HepG2 (cell line): ENCODE measurements around the gene DDX17. TPM values are rescaled to one million over a fixed set of nuclear protein-coding genes. Genes with fewer than 3 reads are reported as not detected.

ENCODE experiments used
- ATAC-seq: fragments of 200-7000 bp; cut with Tn5 transposase; 3 replicates; pipeline ENCODE4 v1.9.1; 2020; ENCODE audit warnings: mild to moderate bottlenecking, moderate library complexity
- BruUV-seq: library from RNA; stranded (reverse); fragments of 400-500 nt; replicated peaks from 2 replicates; lab custom pipeline; 2021; lab: Mats Ljungman, UMichigan
- CTCF ChIA-PET: fragments of 300-600 bp; formaldehyde crosslinking; extraction: SDS; loops from one replicate; lab custom pipeline; 2021; ENCODE audit warnings: low total read pairs, inconsistent platforms, low intra/inter-chr PET ratio; lab: Yijun Ruan, JAX
- POLR2A ChIA-PET: fragments of 350-600 bp; sonication (Branson Sonifier 250); formaldehyde crosslinking; loops from one replicate; lab custom pipeline; 2020; ENCODE audit warnings: antibody characterized with exemption, inconsistent platforms; lab: Yijun Ruan, JAX
- DNase-seq: peaks from one replicate; pipeline ENCODE4 v3.0.0-alpha.2; 2015; ENCODE audit warnings: low spot score
- FAIRE-seq: peaks from 3 replicates; lab custom pipeline; 2011; peaks lifted over from hg19 to GRCh38; lab: Jason Lieb, UNC
- H2AFZ ChIP-seq: one replicate; pipeline ENCODE4 v1.6.1; 2011; ENCODE audit warnings: low read length, inconsistent platforms
- H3K27ac ChIP-seq: fragments of 300-600 bp; 3 replicates; pipeline ENCODE4 v1.8.0; 2011; ENCODE audit warnings: mixed run types, mild to moderate bottlenecking, mixed read lengths, low read length, inconsistent platforms; ENCODE audit not compliant: insufficient read depth; ENCODE audit errors: extremely low read length
- H3K27me3 ChIP-seq, 2 experiments: fragments of 200-600 bp in 1 of 2; 2 replicates in 1 of 2; 3 replicates in 1 of 2; pipeline versions ENCODE4 v1.6.0 to v1.8.0; 2011; ENCODE audit warnings: low read length in 2 of 2, mild to moderate bottlenecking in 2 of 2, moderate library complexity in 2 of 2, inconsistent platforms in 1 of 2; ENCODE audit not compliant: insufficient read depth in 2 of 2, control insufficient read depth in 1 of 2
- H3K36me3 ChIP-seq, 2 experiments: fragments of 200-600 bp in 1 of 2; replicated peaks in 1 of 2; 2 replicates in 1 of 2; 3 replicates in 1 of 2; pipeline versions ENCODE4 v1.5.1 to v1.8.0; 2011; ENCODE audit warnings: low read length in 2 of 2, inconsistent platforms in 1 of 2; ENCODE audit not compliant: insufficient read depth in 2 of 2, control insufficient read depth in 1 of 2
- H3K4me1 ChIP-seq: 2 replicates; pipeline ENCODE4 v1.5.1; 2012; ENCODE audit warnings: low read length, inconsistent platforms; ENCODE audit not compliant: insufficient read depth
- H3K4me2 ChIP-seq: 2 replicates; pipeline ENCODE4 v1.6.0; 2011; ENCODE audit warnings: low read depth, low read length, inconsistent platforms
- H3K4me3 ChIP-seq, 3 experiments: fragments of 200-600 bp in 1 of 3; sonication (generic), shearing (Covaris generic) in 1 of 3; replicated peaks in 1 of 3; 2 replicates each; pipeline ENCODE4 v1.5.1; 2011 to 2016; ENCODE audit warnings: low read length in 3 of 3, inconsistent platforms in 2 of 3, low read depth in 2 of 3, mild to moderate bottlenecking in 2 of 3, control low read depth in 1 of 3, mixed read lengths in 1 of 3; ENCODE audit not compliant: insufficient read depth in 1 of 3
- H3K79me2 ChIP-seq: one replicate; pipeline ENCODE4 v1.6.1; 2011; ENCODE audit warnings: low read length, inconsistent platforms; ENCODE audit not compliant: insufficient read depth
- H3K9ac ChIP-seq: 2 replicates; pipeline ENCODE4 v1.6.0; 2011; ENCODE audit warnings: mild to moderate bottlenecking, low read depth, low read length, inconsistent platforms; ENCODE audit not compliant: insufficient read depth
- H3K9me3 ChIP-seq: 2 replicates; pipeline ENCODE4 v1.5.1; 2012; ENCODE audit warnings: mild to moderate bottlenecking, low read length
- H4K20me1 ChIP-seq: 2 replicates; pipeline ENCODE4 v1.6.0; 2011; ENCODE audit warnings: inconsistent platforms, mild to moderate bottlenecking, low read length, moderate library complexity; ENCODE audit not compliant: insufficient read depth
- AKAP8 ChIP-seq: sonication (generic); formaldehyde crosslinking; IDR thresholded peaks from 2 replicates; pipeline ENCODE4 v1.5.1; 2020; ENCODE audit warnings: mild to moderate bottlenecking, missing genetic modification reagents
- CBX1 ChIP-seq: IDR thresholded peaks from one replicate; pipeline ENCODE4 v1.6.1; 2016; ENCODE audit warnings: antibody characterized with exemption, low read depth
- CCAR2 ChIP-seq: fragments of 200-400 bp; formaldehyde crosslinking; optimal IDR thresholded peaks from 2 replicates; pipeline ENCODE3; 2018; ENCODE audit warnings: low read depth, mild to moderate bottlenecking, low read length, moderate library complexity
- CHD2 ChIP-seq: IDR thresholded peaks from 2 replicates; pipeline ENCODE4 v1.6.1; 2011; ENCODE audit warnings: low read depth, low read length, improper control_type of control experiment
- HHEX ChIP-seq: IDR thresholded peaks from 2 replicates; pipeline ENCODE4 v1.6.1; 2016; ENCODE audit warnings: control low read depth
- KDM4B ChIP-seq: sonication (generic); formaldehyde crosslinking; IDR thresholded peaks from 2 replicates; pipeline ENCODE4 v1.4.0; 2020; ENCODE audit warnings: missing genetic modification reagents
- SP2 ChIP-seq: sonication (generic); formaldehyde crosslinking; IDR thresholded peaks from 2 replicates; pipeline ENCODE4 v1.5.1; 2020; ENCODE audit warnings: mild to moderate bottlenecking, missing genetic modification reagents
- TBX3 ChIP-seq: fragments of 450-650 bp; IDR thresholded peaks from 2 replicates; pipeline ENCODE4 v1.6.1; 2017; ENCODE audit warnings: antibody characterized with exemption, mild to moderate bottlenecking, inconsistent platforms, borderline replicate concordance
- ZNF512B ChIP-seq: sonication (generic); formaldehyde crosslinking; IDR thresholded peaks from 2 replicates; pipeline ENCODE4 v1.5.1; 2020; ENCODE audit warnings: missing genetic modification reagents, mild to moderate bottlenecking, borderline replicate concordance
- ZNF7 ChIP-seq: IDR thresholded peaks from 2 replicates; pipeline ENCODE4 v1.6.1; 2016; ENCODE audit warnings: missing biosample characterization, missing genetic modification reagents
- ZNF883 ChIP-seq: sonication (generic); formaldehyde crosslinking; IDR thresholded peaks from 2 replicates; pipeline ENCODE4 v1.5.1; 2020; ENCODE audit warnings: mild to moderate bottlenecking, missing genetic modification reagents; ENCODE audit errors: not compliant biosample characterization
- ZSCAN21 ChIP-seq: sonication (generic); formaldehyde crosslinking; IDR thresholded peaks from 2 replicates; pipeline ENCODE4 v1.8.0; 2022; ENCODE audit warnings: mild to moderate bottlenecking, missing genetic modification reagents, moderate library complexity, borderline replicate concordance
- WGBS: methylation state at CpG from one replicate; pipeline ENCODE4 v1.1.6; 2017; ENCODE audit warnings: low lambda C conversion rate; 5-methylcytosine and 5-hydroxymethylcytosine counted together
- in situ Hi-C: cut with HindIII; loops from 2 replicates; pipeline ENCODE4 v1.10.0; 2017; ENCODE audit warnings: low pct_unique_long_range_greater_than_20kb; ENCODE audit not compliant: extremely low pct_ligation_motif_present
- intact Hi-C: fragments of 100-400 bp; cut with micrococcal nuclease; formaldehyde crosslinking; loops from one replicate; pipeline ENCODE4 v1.10.0; 2022; ENCODE audit not compliant: unreplicated experiment
- polyA plus RNA-seq, 8 experiments: library from polyadenylated mRNA; depleted of rRNA in 3 of 8; stranded (reverse) in 7 of 8; unstranded in 1 of 8; fragments of >200 nt; fragmentation: Illumina TruSeq in 4 of 8; extraction: Trizol in 4 of 8; gene quantifications; 2 replicates each; pipeline versions ENCODE4 v1.2.1 to v1.2.3, GENCODE V29; 2011 to 2016; ENCODE audit warnings: low read depth in 4 of 8, missing spikeins in 1 of 8, mixed read lengths in 1 of 8; ENCODE audit not compliant: insufficient read depth in 1 of 8
- total RNA-seq, 5 experiments: library from RNA; depleted of rRNA; stranded (reverse); fragments of >200 nt; fragmentation: Illumina TruSeq; extraction: Trizol; gene quantifications; 2 replicates each; pipeline ENCODE4 v1.2.3, GENCODE V29; 2016; ENCODE audit warnings: low read depth in 1 of 5
- TF ChIP-seq, protein P1 (sequence below): sonication (generic); formaldehyde crosslinking; IDR thresholded peaks from 2 replicates; pipeline ENCODE4 v1.4.0; 2020; ENCODE audit warnings: missing genetic modification reagents, mild to moderate bottlenecking, borderline replicate concordance
- TF ChIP-seq, protein P2 (sequence below): IDR thresholded peaks from 2 replicates; pipeline ENCODE4 v1.6.1; 2016
- TF ChIP-seq, protein P3 (sequence below): sonication (generic); formaldehyde crosslinking; IDR thresholded peaks from 2 replicates; pipeline ENCODE4 v1.4.0; 2020; ENCODE audit warnings: missing genetic modification reagents, borderline replicate concordance

Gene DDX17
- total and polyA plus RNA-seq, 2 of the 13 experiments (the other 11 are each of a cell fraction or from before 2014, with no cell fraction given), result 238 to 344 TPM

GRCh38 chr22:38462960-38463784, 42.9 kb downstream of the DDX17 start:
- Histone ChIP-seq H3K9me3 (no peaks in the 10 kb centered on the region), H3K79me2 (no peaks in the 10 kb centered on the region), H3K4me3 (peak overlapping the region; percentile 42 to 61 (median 58)), H3K4me2 (peak overlapping the region; percentile 89), H4K20me1 (no peaks in the 10 kb centered on the region), H3K4me1 (peaks cover 75% of the 10 kb centered on the region), H3K9ac (peak overlapping the region; percentile 57), H3K27ac (no peak overlapping the region), H3K36me3 (no peaks in the 10 kb centered on the region), H3K27me3 (peaks cover 0 to 43% of the 10 kb centered on the region in 2 experiments; a peak in 3 of 5 replicates), H2AFZ (no peak overlapping the region)
- in situ Hi-C loops (no loop called here), intact Hi-C loops (loop anchor here (5.0 kb wide), 1 partner anchor 44 kb away; the partner anchor contains the start of gene DDX17)
- CTCF ChIA-PET, result no interaction called here
- no TSS peak for BruUV-seq
- 14% methylated on average over 17 of the region's 28 CpGs for WGBS
- POLR2A ChIA-PET, result interaction anchor here (0.7 to 2.1 kb wide), 10 partner anchors 13 to 105 kb away, joined by 3 to 8 read pairs (median 3); no protein-coding TSS in a partner anchor
- ATAC-seq (peak; percentile 74), FAIRE-seq (no peak), DNase-seq (peak; percentile 77)
- TF ChIP-seq, protein P1, sequence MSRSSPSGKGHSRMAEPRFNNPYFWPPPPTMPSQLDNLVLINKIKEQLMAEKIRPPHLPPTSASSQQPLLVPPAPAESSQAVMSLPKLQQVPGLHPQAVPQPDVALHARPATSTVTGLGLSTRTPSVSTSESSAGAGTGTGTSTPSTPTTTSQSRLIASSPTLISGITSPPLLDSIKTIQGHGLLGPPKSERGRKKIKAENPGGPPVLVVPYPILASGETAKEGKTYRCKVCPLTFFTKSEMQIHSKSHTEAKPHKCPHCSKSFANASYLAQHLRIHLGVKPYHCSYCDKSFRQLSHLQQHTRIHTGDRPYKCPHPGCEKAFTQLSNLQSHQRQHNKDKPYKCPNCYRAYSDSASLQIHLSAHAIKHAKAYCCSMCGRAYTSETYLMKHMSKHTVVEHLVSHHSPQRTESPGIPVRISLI (CRISPR knock-in tag), result no peak
- TF ChIP-seq ZNF7 (CRISPR knock-in tag) (no peak), ZSCAN21 (CRISPR knock-in tag) (no peak), ZNF512B (CRISPR knock-in tag) (no peak), TBX3 (no peak), KDM4B (CRISPR knock-in tag) (0 out of 2 replicates have a peak, but pooled peaks have one; percentile 32), AKAP8 (no peak), HHEX (no peak), CBX1 (no peak), CCAR2 (no peak), SP2 (no peak), ZNF883 (CRISPR knock-in tag) (no peak), CHD2 (no peak)
- TF ChIP-seq, protein P2, sequence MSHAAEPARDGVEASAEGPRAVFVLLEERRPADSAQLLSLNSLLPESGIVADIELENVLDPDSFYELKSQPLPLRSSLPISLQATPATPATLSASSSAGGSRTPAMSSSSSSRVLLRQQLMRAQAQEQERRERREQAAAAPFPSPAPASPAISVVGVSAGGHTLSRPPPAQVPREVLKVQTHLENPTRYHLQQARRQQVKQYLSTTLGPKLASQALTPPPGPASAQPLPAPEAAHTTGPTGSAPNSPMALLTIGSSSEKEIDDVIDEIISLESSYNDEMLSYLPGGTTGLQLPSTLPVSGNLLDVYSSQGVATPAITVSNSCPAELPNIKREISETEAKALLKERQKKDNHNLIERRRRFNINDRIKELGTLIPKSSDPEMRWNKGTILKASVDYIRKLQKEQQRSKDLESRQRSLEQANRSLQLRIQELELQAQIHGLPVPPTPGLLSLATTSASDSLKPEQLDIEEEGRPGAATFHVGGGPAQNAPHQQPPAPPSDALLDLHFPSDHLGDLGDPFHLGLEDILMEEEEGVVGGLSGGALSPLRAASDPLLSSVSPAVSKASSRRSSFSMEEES (CRISPR knock-in tag), result 0 out of 2 replicates have a peak, but pooled peaks have one; percentile 24
- TF ChIP-seq, protein P3, sequence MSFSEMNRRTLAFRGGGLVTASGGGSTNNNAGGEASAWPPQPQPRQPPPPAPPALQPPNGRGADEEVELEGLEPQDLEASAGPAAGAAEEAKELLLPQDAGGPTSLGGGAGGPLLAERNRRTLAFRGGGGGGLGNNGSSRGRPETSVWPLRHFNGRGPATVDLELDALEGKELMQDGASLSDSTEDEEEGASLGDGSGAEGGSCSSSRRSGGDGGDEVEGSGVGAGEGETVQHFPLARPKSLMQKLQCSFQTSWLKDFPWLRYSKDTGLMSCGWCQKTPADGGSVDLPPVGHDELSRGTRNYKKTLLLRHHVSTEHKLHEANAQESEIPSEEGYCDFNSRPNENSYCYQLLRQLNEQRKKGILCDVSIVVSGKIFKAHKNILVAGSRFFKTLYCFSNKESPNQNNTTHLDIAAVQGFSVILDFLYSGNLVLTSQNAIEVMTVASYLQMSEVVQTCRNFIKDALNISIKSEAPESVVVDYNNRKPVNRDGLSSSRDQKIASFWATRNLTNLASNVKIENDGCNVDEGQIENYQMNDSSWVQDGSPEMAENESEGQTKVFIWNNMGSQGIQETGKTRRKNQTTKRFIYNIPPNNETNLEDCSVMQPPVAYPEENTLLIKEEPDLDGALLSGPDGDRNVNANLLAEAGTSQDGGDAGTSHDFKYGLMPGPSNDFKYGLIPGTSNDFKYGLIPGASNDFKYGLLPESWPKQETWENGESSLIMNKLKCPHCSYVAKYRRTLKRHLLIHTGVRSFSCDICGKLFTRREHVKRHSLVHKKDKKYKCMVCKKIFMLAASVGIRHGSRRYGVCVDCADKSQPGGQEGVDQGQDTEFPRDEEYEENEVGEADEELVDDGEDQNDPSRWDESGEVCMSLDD (CRISPR knock-in tag), result no peak
